Heart right ventricle (tissue), 16 donors: Measurements from ENCODE around the gene RALA. TPM values are rescaled to one million over a fixed set of nuclear protein-coding genes. Genes with fewer than 3 reads are reported as not detected.

ENCODE experiments used
- ATAC-seq, 8 donors: fragments of 200-7000 bp; cut with Tn5 transposase; one replicate each; pipeline ENCODE4 v1.9.1; 2020; ENCODE audit warnings: mild to moderate bottlenecking in 8 of 8, moderate library complexity in 8 of 8, moderate number of reproducible peaks in 1 of 8
- DNase-seq, 2 donors: peaks; one replicate each; pipeline ENCODE4 v3.0.0-alpha.2; 2020
- H3K27ac ChIP-seq, 10 donors: fragments of 200-600 bp; sonication (generic) in 2 of 10; one replicate each; pipeline versions ENCODE4 v1.5.0 to v1.8.0; 2020 to 2022; ENCODE audit warnings: mild to moderate bottlenecking in 3 of 10
- H3K27me3 ChIP-seq, 7 donors: fragments of 200-600 bp; one replicate each; pipeline ENCODE4 v1.8.0; 2021 to 2022; ENCODE audit warnings: mild to moderate bottlenecking in 2 of 7
- H3K36me3 ChIP-seq, 9 donors: fragments of 200-600 bp; sonication (generic) in 1 of 9; one replicate each; pipeline versions ENCODE4 v1.5.0 to v1.8.0; 2020 to 2022; ENCODE audit warnings: mild to moderate bottlenecking in 2 of 9
- H3K4me1 ChIP-seq, 9 donors: fragments of 200-600 bp; sonication (generic) in 1 of 9; one replicate each; pipeline versions ENCODE4 v1.5.0 to v1.8.0; 2020 to 2022; ENCODE audit warnings: mild to moderate bottlenecking in 4 of 9
- H3K4me3 ChIP-seq, 10 donors: fragments of 200-600 bp; sonication (generic) in 2 of 10; one replicate each; pipeline versions ENCODE4 v1.5.0 to v1.8.0; 2020 to 2022; ENCODE audit warnings: mild to moderate bottlenecking in 7 of 10, moderate library complexity in 2 of 10
- H3K9me3 ChIP-seq, 11 donors: fragments of 200-600 bp in 10 of 11; sonication (generic) in 2 of 11; one replicate each; pipeline versions ENCODE4 v1.5.0 to v1.8.0; 2013 to 2022; ENCODE audit warnings: mild to moderate bottlenecking in 2 of 11, control low read depth in 1 of 11, moderate library complexity in 1 of 11
- WGBS, 2 donors: extraction: QIAGEN DNeasy Blood & Tissue Kit; methylation state at CpG; one replicate each; pipeline ENCODE4 v1.1.7; 2013; ENCODE audit warnings: inconsistent platforms in 1 of 2; 5-methylcytosine and 5-hydroxymethylcytosine counted together
- intact Hi-C, 10 donors: fragments of 100-400 bp; cut with DNase I; formaldehyde crosslinking; loops; one replicate each; pipeline versions ENCODE4 v1.11.1 to v1.14.2; 2022
- polyA plus RNA-seq, 2 donors: library from polyadenylated mRNA; stranded (reverse); fragments of 200-250 nt; gene quantifications; one replicate each; pipeline ENCODE4 v1.2.3, GENCODE V29; 2013
- total RNA-seq, 10 donors: library from RNA; stranded (reverse); fragmentation: NEBNext Ultra II Directional in 3 of 10; extraction: Animal tissue kit (Norgen Biotek cat#: 25700) in 3 of 10; gene quantifications; one replicate each; pipeline versions ENCODE4 v1.2.1 to v1.2.4, GENCODE V29; 2021 to 2023
- TF ChIP-seq, protein P1 (sequence below), 9 donors: fragments of 200-600 bp; sonication (generic) in 2 of 9; IDR thresholded peaks; one replicate each; pipeline versions ENCODE4 v1.5.0 to v1.8.0; 2021 to 2022; ENCODE audit warnings: antibody characterized with exemption in 9 of 9, mild to moderate bottlenecking in 5 of 9, moderate library complexity in 1 of 9
- donor health status: Arrhythmogenic right ventricular cardiomyopathy.
- donor health status: ischemic (EF 13 %, LVEDD 7.1; RV severe dilation, severe dysfunction).
- donor health status: healthy with polysubstance abuse.
- donor health status: DM: no; HTN: yes; CAD: no.
- donor health status: DM: no; HTN: no; CAD: no.
- donor health status: ischemic (EF 25% LVEDD 6.9; RV normal size, moderate dysfunction).
- donor health status: ischemic (EF 25% LVEDD 5.7; RV mildly dilated, moderate dysfunction).
- donor health status: healthy.
- donor health status: DM: yes; HTN: yes; CAD: no.
- donor health status: Ischemic cardiomyopathy.
- donor health status: ischemic (EF 35%, LVEDD 5.7; RV mildly dilated, moderate dysfunction).
- donor health status: nonischemic (EF 11% LVEDD 7.7; RV severe dilation, severe dysfunction).
- donor health status: DM: yes; HTN: yes; CAD: no.
- donor health status: PGD.
- donor health status: ischemic (EF 29% LVEDD 5.4; RV normal size, mild dysfunction).
- donor health status: nonischemic (EF 23%, LVEDD 6.1; RV moderate dilation, normal function).

Gene RALA
- total and polyA plus RNA-seq, 12 donors: 15.2 to 32.7 (median 21.6) TPM

- no peak overlapping the region for H3K27ac ChIP-seq
- intact Hi-C loops: loop anchor here in 2 of 10 donors (5.0 to 10.0 kb wide), 2 partner anchors 34 to 466 kb away; partner anchors contain the start of gene RALA (in 1 of the 2)
- no peak overlapping the region for H3K4me3 ChIP-seq
- DNase-seq (no peak), ATAC-seq (no peak)
- WGBS, 2 donors: 69 to 73% methylated on average over 5 of the region's 5 CpGs
- H3K9me3 ChIP-seq: no peaks in the 10 kb centered on the region
- no peaks in the 10 kb centered on the region for H3K36me3 ChIP-seq
- TF ChIP-seq, protein P1, sequence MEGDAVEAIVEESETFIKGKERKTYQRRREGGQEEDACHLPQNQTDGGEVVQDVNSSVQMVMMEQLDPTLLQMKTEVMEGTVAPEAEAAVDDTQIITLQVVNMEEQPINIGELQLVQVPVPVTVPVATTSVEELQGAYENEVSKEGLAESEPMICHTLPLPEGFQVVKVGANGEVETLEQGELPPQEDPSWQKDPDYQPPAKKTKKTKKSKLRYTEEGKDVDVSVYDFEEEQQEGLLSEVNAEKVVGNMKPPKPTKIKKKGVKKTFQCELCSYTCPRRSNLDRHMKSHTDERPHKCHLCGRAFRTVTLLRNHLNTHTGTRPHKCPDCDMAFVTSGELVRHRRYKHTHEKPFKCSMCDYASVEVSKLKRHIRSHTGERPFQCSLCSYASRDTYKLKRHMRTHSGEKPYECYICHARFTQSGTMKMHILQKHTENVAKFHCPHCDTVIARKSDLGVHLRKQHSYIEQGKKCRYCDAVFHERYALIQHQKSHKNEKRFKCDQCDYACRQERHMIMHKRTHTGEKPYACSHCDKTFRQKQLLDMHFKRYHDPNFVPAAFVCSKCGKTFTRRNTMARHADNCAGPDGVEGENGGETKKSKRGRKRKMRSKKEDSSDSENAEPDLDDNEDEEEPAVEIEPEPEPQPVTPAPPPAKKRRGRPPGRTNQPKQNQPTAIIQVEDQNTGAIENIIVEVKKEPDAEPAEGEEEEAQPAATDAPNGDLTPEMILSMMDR (IDR thresholded peaks at IDR 0.05): no peak
- H3K4me1 ChIP-seq: peaks cover 0 to 34% (median 12%) of the 10 kb centered on the region in 9 donors
- H3K27me3 ChIP-seq: no peaks in the 10 kb centered on the region
These were observed 35.0 kb upstream of the RALA start for GRCh38 chr7:39588416-39588815.

DNA sequence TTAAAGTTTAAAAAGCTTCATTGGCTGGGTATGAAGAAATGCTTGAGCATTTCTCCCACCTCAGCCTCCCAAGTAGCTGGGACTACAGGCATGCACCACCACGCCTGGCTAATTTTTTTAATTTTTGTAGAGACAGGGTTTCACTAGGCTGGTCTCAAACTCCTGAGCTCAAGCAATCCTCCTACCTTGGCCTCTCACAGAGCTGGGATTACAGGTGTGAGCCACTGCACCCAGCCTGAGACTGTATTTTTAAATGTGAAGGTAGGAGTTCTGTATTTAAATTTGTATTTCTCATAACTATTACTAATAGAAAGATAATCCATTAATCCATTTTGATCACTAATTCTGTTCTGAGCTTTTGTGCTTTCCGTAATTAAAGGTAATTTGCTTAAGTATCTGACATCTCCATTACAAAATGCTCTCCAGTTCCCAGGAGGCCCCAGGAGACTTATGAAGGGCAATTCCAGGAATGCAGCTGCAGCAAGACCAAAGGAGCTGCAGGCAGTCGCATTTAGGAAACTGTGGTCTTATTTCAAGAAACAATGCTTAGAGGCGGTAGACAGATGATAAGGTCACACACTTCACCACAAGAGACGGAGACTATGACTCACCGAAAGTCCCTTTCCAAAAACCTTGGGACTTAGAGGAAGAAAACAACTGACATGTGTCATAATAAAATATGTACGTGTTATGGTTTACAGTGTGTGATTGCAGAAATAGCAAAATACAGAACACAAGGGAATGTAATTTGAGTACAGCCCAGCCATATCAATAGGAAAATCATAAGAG, 33.9 kb upstream of the RALA start:
- ATAC-seq (peak; percentile 38 to 90 (median 82)), DNase-seq (peak in 1 of 2 donors; percentile 16)
- Histone ChIP-seq H3K27ac (peak overlapping the region in 4 of 10 donors; percentile 8 to 61 (median 30)), H3K36me3 (no peaks in the 10 kb centered on the region), H3K4me1 (peaks cover 0 to 34% (median 12%) of the 10 kb centered on the region in 9 donors), H3K27me3 (no peaks in the 10 kb centered on the region), H3K9me3 (no peaks in the 10 kb centered on the region), H3K4me3 (no peak overlapping the region)
- 25 to 42% methylated on average over 7 of the region's 7 CpGs for WGBS, 2 donors
- intact Hi-C loops: loop anchor here in 4 of 10 donors (2.0 to 10.0 kb wide), 4 partner anchors 19 to 465 kb away; partner anchors contain the start of gene RALA (in 1 of the 4)
- TF ChIP-seq, protein P1 (IDR thresholded peaks at IDR 0.05): no peak

- H3K4me3 ChIP-seq: no peak overlapping the region
- intact Hi-C loops: loop anchor here in 1 of 10 donors (5.0 kb wide), 1 partner anchor 150 kb away; no protein-coding TSS in a partner anchor
- WGBS, 2 donors: 48 to 76% methylated on average over 2 of the region's 2 CpGs
- peaks cover 0 to 34% (median 12%) of the 10 kb centered on the region in 9 donors for H3K4me1 ChIP-seq
- DNase-seq (no peak), ATAC-seq (no peak)
- TF ChIP-seq, protein P1 (IDR thresholded peaks at IDR 0.05): no peak
- no peaks in the 10 kb centered on the region for H3K36me3 ChIP-seq
- H3K27me3 ChIP-seq: no peaks in the 10 kb centered on the region
- H3K27ac ChIP-seq: peak overlapping the region in 1 of 10 donors; percentile 38
- no peaks in the 10 kb centered on the region for H3K9me3 ChIP-seq
These were observed 30.8 kb upstream of the RALA start for GRCh38 chr7:39592586-39592985.

DNA sequence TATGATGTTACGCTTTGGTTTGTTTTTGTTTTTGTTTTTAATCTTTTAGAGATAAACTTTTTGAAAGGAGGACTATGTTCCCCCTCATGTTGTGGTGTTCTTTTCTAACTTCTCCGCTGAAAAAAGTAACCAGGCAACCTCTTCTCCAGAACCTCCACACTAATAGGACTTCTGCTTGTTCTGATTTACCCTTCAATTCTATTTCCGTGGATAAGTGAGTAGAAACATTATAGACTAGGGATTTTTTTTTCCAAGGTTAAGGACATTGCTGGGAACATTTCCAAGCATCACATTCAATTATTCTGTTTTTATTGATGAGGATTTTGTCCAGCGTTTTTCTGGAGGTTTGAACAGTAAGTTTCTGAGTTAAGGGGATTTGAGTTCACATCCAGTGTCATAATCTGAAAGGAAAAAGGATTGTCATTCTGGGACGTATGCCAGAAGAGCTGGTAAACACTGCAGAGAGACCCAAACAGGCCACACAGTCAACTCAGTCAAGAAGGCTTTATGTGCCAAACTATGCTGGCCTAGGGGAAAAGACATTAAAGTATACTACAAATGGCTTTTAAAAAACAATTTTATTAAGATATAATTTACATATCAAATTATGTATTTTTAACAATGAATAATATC, 28.3 kb upstream of the RALA start:
- H3K4me1 ChIP-seq: peaks cover 0 to 15% (median under 1%) of the 10 kb centered on the region in 9 donors
- no peaks in the 10 kb centered on the region for H3K27me3 ChIP-seq
- TF ChIP-seq, protein P1 (IDR thresholded peaks at IDR 0.05): no peak
- H3K36me3 ChIP-seq: no peaks in the 10 kb centered on the region
- ATAC-seq (peak in 1 of 8 donors; percentile 55), DNase-seq (peak in 1 of 2 donors; percentile 20)
- H3K9me3 ChIP-seq: no peaks in the 10 kb centered on the region
- H3K4me3 ChIP-seq: no peak overlapping the region
- H3K27ac ChIP-seq: no peak overlapping the region
- WGBS, 2 donors: 50 to 60% methylated on average over 5 of the region's 5 CpGs
- intact Hi-C loops: loop anchor here in 1 of 10 donors (5.0 kb wide), 1 partner anchor 147 kb away; no protein-coding TSS in a partner anchor
